LNCAP (cell line): ENCODE measurements around the gene PITX1.

Experiments used
- TF ChIP-seq, protein P1 (sequence below): fragments of 450-650 bp; IDR thresholded peaks from 2 replicates; pipeline ENCODE4 v1.5.1; 2017; ENCODE audit warnings: mild to moderate bottlenecking

PITX1 gene

DNA sequence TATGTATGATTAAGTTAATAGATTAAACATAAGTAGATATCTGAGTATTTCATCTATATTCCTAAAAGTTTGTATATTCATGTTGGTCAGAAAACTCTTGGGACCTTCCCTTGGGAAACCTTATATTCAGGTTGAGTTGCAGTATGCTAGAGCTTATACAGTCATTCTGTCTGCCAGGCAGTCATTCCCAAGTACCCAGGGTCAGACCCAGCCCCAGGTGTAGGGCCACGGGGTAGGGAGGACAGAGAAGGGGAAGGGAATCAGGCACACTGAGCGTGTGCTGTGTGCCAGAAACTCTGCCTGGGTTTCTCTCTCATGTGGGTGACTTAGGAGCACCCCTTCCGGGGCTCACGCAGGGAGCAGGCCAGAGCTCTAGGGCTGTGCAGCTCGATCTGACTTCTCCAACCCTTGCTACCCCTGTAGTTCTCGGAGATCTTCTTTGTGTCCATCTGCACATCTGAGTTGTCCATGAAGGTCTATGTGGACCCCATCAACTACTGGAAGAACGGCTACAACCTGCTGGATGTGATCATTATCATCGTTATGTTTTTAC is 38.1 kb downstream of the PITX1 start:
- TF ChIP-seq, protein P1, sequence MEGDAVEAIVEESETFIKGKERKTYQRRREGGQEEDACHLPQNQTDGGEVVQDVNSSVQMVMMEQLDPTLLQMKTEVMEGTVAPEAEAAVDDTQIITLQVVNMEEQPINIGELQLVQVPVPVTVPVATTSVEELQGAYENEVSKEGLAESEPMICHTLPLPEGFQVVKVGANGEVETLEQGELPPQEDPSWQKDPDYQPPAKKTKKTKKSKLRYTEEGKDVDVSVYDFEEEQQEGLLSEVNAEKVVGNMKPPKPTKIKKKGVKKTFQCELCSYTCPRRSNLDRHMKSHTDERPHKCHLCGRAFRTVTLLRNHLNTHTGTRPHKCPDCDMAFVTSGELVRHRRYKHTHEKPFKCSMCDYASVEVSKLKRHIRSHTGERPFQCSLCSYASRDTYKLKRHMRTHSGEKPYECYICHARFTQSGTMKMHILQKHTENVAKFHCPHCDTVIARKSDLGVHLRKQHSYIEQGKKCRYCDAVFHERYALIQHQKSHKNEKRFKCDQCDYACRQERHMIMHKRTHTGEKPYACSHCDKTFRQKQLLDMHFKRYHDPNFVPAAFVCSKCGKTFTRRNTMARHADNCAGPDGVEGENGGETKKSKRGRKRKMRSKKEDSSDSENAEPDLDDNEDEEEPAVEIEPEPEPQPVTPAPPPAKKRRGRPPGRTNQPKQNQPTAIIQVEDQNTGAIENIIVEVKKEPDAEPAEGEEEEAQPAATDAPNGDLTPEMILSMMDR, result no peak

DNA sequence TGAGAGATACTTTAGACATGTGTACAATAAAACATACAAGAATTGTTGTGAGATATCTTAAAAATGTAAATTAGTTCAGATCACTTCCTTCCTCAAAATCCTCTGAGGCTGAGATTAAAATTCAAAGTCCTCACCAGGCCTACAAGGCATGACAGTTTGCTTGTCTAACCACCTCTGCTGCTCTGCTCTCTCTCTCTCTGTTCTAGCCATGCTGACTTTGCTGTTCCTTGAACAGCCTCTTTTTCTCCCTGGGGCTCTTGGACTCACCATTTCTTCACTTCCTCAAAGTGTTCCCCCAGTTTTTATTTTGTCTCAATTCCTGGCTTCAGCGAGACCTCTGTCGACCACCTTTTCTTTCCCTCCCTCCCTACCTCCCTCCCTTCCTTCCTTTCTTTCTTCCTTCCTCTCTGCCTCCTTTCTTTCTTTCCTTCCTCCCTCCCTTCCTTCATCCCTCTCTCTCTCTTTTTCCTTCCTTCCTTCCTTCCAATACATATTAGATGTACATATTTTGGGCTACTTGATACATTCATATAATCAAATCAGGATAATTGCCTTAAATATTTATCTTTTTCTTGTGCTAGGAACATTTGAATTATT is 39.4 kb downstream of the PITX1 start:
- TF ChIP-seq, protein P1, result no peak

DNA sequence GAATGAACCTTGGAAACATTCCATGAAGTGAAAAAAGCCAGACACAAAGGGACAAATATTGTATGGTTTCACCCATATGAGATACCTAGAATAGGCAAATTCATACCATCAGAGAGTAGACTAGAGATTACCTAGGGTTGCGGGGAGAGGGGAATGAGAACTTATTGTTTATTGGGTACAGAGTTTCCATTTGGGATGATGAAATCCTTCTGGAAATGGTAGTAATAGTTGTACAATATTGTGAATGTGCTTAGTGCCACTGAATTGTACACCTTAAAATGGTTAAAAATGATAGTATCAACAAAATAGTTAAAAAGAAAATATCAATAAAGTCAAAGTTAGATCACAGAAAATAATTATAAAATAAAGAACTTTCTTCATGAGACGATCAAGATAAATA is 40.9 kb downstream of the PITX1 start:
- TF ChIP-seq, protein P1, result no peak

DNA sequence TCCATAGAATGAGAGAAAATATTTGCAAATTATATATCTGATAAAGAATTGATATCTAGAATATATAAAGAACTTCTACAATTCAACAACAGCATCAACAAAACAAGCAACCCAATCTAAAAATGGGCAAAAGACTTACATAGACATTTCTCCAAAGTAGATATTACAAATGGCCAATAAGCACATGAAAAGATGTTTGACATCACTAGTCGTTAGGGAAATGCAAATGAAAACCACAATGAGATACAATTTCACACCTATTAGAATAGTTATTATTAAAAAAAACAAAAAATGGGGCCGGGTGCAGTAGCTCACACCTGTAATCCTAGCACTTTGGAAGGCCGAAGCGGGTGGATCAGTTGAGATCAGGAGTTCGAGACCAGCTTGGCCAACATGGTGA is 41.9 kb downstream of the PITX1 start:
- TF ChIP-seq, protein P1, result no peak

DNA sequence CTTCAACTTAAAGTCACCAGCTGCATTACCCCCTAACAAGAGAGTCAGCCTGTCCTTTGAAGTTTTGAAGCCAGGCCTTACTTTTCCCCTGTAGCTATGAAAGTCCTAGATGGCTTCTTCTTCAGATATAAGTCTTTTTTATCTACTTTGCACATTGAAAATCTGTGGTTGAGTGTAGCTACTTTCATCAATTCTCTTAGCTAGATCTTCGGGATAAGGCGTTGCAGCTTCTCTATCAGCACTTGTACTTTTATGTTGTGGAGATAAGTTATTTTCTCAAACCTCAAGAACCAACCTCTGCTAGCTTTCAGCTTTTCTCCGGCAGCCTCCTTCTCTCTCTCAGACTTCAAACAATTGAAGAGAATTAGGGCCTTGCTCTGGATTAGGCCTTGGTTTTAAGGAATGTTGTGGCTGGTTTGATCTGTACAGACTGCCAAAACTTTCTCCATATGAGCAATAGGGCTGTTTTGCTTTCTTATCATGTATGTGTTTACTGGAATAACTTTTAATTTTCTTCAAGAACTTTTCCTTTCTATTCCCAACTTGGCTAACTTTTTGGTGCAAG is 44.7 kb downstream of the PITX1 start:
- TF ChIP-seq, protein P1, result no peak

DNA sequence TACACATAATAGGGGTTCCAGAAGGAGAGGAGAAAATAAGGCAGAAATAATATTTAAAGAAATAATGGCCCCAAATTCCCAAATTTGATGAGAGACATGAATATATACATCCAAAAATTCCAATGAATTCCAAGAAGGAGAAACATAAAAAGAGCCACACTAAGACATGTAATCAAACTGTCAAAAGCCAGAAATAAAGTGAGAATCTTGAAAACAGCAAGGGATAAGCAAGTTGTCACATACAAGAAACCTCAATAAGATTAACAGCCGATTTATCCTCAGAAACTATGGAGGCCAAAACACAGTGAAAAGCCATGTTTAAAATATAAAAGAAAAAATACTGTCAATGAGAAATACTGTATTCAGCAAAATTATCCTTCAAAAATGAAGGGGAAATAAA is 51.8 kb downstream of the PITX1 start:
- TF ChIP-seq, protein P1, result no peak

DNA sequence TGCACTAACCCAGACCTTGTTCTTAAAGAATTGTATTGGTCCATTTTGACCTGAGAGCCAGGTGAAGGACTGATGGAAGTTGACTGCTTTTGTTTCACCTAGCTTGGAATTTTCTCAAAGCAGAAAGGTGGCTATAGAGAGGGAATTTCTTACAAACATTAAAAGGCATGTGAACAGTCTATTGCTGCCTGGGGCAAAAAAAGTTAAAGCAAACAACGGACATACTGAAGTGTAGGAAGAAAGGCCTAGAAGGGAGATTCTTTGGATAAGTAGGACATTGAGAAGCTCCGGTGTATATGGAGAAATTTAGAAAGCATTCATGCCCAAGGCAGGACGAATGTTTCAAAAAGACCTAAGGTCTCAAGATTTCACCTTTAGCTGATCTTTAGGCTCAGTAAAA is 54.6 kb downstream of the PITX1 start:
- TF ChIP-seq, protein P1, result no peak
